ENCODE data around the gene CCT7.

DNA sequence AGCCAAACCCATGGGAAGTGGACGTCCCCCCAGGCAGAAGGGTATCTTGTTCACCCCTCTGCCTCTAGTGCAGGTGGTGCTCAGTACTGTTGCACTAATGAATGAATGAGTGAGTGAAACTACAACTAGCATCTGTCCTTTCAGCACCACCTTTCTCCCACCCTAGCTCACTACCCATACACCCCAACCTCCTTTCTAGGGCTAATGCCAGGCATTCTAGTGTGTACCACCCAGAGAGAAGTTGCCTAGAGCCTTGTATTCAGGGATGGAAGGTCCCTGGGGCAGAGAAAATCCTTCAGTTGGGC is 22.5 kb downstream of the CCT7 start:
- TF ChIP-seq, protein P1, sequence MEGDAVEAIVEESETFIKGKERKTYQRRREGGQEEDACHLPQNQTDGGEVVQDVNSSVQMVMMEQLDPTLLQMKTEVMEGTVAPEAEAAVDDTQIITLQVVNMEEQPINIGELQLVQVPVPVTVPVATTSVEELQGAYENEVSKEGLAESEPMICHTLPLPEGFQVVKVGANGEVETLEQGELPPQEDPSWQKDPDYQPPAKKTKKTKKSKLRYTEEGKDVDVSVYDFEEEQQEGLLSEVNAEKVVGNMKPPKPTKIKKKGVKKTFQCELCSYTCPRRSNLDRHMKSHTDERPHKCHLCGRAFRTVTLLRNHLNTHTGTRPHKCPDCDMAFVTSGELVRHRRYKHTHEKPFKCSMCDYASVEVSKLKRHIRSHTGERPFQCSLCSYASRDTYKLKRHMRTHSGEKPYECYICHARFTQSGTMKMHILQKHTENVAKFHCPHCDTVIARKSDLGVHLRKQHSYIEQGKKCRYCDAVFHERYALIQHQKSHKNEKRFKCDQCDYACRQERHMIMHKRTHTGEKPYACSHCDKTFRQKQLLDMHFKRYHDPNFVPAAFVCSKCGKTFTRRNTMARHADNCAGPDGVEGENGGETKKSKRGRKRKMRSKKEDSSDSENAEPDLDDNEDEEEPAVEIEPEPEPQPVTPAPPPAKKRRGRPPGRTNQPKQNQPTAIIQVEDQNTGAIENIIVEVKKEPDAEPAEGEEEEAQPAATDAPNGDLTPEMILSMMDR (IDR thresholded peaks at IDR 0.05) = no peak
- no peak for TF ChIP-seq POLR2A (IDR thresholded peaks at IDR 0.05)
